Dermis blood vessel endothelial cell (primary cell): ENCODE results near the gene CA7. TPM values are rescaled to one million over a fixed set of nuclear protein-coding genes. Genes with fewer than 3 reads are reported as not detected.

Source experiments
- DNase-seq: peaks from one replicate; pipeline ENCODE4 v3.0.0; 2010
- total RNA-seq: library from RNA; depleted of rRNA; stranded (reverse); fragments of >200 nt; gene quantifications from 2 replicates; pipeline ENCODE4 v1.2.3, GENCODE V29; 2014

Gene CA7
- not detected in 2 replicates for total RNA-seq

GRCh38 chr16:66844342-66845079, at the start of gene CA7:
CA7 (plus strand) TSS chr16:66844414; CDS start chr16:66844488, 74 bp downstream.
- DNase-seq, result no peak

GRCh38 chr16:66798161-66798560, 46.1 kb upstream of the CA7 start:
- no peak for DNase-seq

- DNase-seq, result no peak
Observed at GRCh38 chr16:66800856-66801255, 43.4 kb upstream of the CA7 start.

- DNase-seq, result no peak
Observed at GRCh38 chr16:66801320-66802105, 42.7 kb upstream of the CA7 start, which contains the start of gene TERB1. TERB1 (minus strand) TSS chr16:66801584; CDS start chr16:66796798, 4,786 bp downstream.

GRCh38 chr16:66802159-66802558, 42.1 kb upstream of the CA7 start:
- no peak for DNase-seq

GRCh38 chr16:66809765-66810164, 34.4 kb upstream of the CA7 start:
- no peak for DNase-seq

GRCh38 chr16:66810391-66810790, 33.8 kb upstream of the CA7 start:
- no peak for DNase-seq

- DNase-seq, result no peak
Observed at GRCh38 chr16:66811043-66811442, 33.2 kb upstream of the CA7 start.

- no peak for DNase-seq
Observed at GRCh38 chr16:66814734-66815133, 29.5 kb upstream of the CA7 start.

- DNase-seq, result no peak
Observed at GRCh38 chr16:66824006-66824405, 20.2 kb upstream of the CA7 start.

- peak; percentile 93 for DNase-seq
Observed at GRCh38 chr16:66830422-66831404, 13.5 kb upstream of the CA7 start, which contains the start of gene NAE1. NAE1 (minus strand) TSS chr16:66830976; CDS start chr16:66830899, 77 bp downstream.

- no peak for DNase-seq
Observed at GRCh38 chr16:66832190-66832589, 12.0 kb upstream of the CA7 start.

GRCh38 chr16:66832661-66833305, 11.4 kb upstream of the CA7 start:
- no peak for DNase-seq

- no peak for DNase-seq
Observed at GRCh38 chr16:66834746-66835145, 9.5 kb upstream of the CA7 start.

GRCh38 chr16:66840883-66841282, 3.3 kb upstream of the CA7 start:
- no peak for DNase-seq

GRCh38 chr16:66841366-66841765, 2.8 kb upstream of the CA7 start:
- no peak for DNase-seq

- DNase-seq, result no peak
Observed at GRCh38 chr16:66842765-66843164, 1.4 kb upstream of the CA7 start.

- DNase-seq, result no peak
Observed at GRCh38 chr16:66843191-66843590, 1.0 kb upstream of the CA7 start.

- no peak for DNase-seq
Observed at GRCh38 chr16:66844009-66844341, 239 bp upstream of the CA7 start.

- DNase-seq, result no peak
Observed at GRCh38 chr16:66845080-66845410, 831 bp downstream of the CA7 start.

- DNase-seq, result no peak
Observed at GRCh38 chr16:66845791-66846221, 1.6 kb downstream of the CA7 start.

- DNase-seq, result no peak
Observed at GRCh38 chr16:66846266-66846665, 2.1 kb downstream of the CA7 start.
